ENCODE data around the gene ACTL9. TPM values are rescaled to one million over a fixed set of nuclear protein-coding genes. Genes with fewer than 3 reads are reported as not detected.

Gene ACTL9
- total RNA-seq, 1 donor from 2014 or later, result not detected

- ATAC-seq (no peak), DNase-seq (ENCODE audit: missing footprints) (no peak)
- intact Hi-C loops (cut with DNase I), result no loop called here
Measured at GRCh38 chr19:8657869-8658268, 40.7 kb downstream of the ACTL9 start.

- DNase-seq (ENCODE audit: missing footprints), result no peak
- intact Hi-C loops (cut with DNase I), result loop anchor here (2.0 kb wide), 1 partner anchor 425 kb away; no protein-coding TSS in a partner anchor
- ATAC-seq, result no peak
Measured at GRCh38 chr19:8655340-8655709, 43.3 kb downstream of the ACTL9 start.

- peak; percentile 59 for ATAC-seq
- intact Hi-C loops (cut with DNase I), result loop anchor here (2.0 kb wide), 1 partner anchor 426 kb away; no protein-coding TSS in a partner anchor
Measured at GRCh38 chr19:8654591-8655339, 43.8 kb downstream of the ACTL9 start.

GRCh38 chr19:8648240-8648639 lies 50.4 kb downstream of the ACTL9 start:
- no peak for DNase-seq (ENCODE audit: missing footprints)
- no peak for ATAC-seq
- intact Hi-C loops (cut with DNase I), result no loop called here

More at GRCh38 chr19:8654591-8655339, 43.8 kb downstream of the ACTL9 start:
- peak; percentile 89 for DNase-seq (ENCODE audit: missing footprints)

Other genes starting within 250 kb of the ACTL9 start
- gene PRAM1, start 196.2 kb downstream of the ACTL9 start, total RNA-seq, result 0.78 TPM
- 9.8 TPM for gene ZNF414, start 184.6 kb downstream of the ACTL9 start, total RNA-seq
- 9.3 TPM for gene MYO1F, start 121.4 kb downstream of the ACTL9 start, total RNA-seq
- 10.0 TPM for gene ADAMTS10, start 88.1 kb downstream of the ACTL9 start, total RNA-seq
- not detected for gene NFILZ, start 68.2 kb downstream of the ACTL9 start, total RNA-seq
- gene OR2Z1, start 22.8 kb upstream of the ACTL9 start, total RNA-seq, result not detected
- gene ZNF558, start 133.5 kb upstream of the ACTL9 start, total RNA-seq, result 8.8 TPM
- not detected for gene MBD3L1, start 133.6 kb upstream of the ACTL9 start, total RNA-seq

Data from Right ventricle myocardium inferior (tissue), 1 donor.